Daoy (cell line): ENCODE measurements around the gene ZNF511. TPM values are rescaled to one million over a fixed set of nuclear protein-coding genes. Genes with fewer than 3 reads are reported as not detected.

Experiments used
- DNase-seq: peaks from one replicate; pipeline ENCODE4 v3.0.0-alpha.2; 2015; ENCODE audit warnings: low read depth
- total RNA-seq: library from RNA; depleted of rRNA; stranded (reverse); fragments of >200 nt; shearing (Covaris generic); gene quantifications from 2 replicates; pipeline ENCODE4 v1.2.3, GENCODE V29; 2014

ZNF511 gene
- total RNA-seq, 1 experiment from 2014 or later, result 29.8 TPM

DNA sequence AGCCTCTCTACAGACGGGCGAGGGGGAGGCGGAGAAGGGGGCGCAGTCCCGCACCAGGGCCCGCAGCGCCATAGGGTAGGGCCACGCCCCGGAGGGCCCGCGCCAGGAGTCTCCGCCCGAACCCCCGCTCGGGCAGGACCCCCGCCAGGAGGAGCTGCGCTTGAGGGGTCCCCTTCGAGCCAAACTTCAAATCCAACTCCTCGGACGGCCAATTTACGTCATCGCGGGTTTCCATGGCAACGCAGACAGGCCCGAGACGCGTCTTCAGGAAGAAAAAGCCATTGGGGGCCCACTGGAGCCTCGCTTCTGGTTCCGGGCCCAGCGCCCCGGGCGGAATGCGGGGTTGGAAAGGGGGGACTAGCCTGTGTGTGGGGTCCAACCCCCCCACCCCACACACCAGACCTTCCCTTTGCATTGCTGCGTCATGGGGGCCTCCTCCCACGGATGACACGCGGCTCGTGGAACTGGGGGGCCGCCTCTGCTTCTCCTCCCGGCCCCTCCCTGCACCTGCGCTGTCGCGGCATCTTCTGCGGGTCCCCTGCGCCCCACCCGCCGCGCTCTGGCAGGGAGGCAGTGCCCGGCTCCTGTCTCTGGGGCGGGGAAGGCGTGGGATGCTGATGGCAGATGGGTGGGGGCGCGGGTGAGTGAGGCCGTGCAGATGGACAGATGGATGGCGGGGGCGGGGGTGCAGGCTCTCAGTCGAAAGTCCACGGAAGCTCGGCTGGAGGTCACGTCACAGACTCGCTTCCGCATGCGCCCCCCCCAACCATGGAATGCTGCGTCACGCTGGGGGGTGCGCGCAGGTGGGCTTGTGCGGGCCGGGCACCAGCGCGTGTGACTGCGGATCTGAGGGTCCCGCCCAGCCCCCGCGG is 26.8 kb downstream of the ZNF511 start:
- DNase-seq, result peak; percentile 45

DNA sequence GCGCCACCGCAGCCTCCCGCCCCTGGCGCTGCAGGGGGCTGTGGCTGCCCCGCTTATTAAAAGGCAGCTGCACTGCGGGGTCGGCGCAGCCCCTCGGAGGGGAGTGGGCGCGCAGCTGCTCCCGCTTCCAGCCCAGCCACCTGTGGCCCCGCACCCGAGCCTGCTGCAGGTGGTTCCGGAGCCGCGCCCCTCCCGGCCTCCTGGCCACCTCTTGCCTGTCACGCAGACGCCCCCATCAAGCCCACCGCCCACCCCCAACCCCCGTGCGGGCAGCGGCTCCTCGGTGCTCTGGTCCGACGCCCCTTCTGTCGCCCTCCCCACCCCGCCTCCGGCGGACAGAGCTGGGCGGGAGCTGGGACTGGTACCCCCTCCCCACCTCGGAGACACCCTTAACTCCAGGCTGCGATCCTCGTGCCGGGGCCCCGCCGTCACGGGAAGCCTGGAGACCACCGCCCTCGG is 27.4 kb downstream of the ZNF511 start:
- DNase-seq, result no peak

DNA sequence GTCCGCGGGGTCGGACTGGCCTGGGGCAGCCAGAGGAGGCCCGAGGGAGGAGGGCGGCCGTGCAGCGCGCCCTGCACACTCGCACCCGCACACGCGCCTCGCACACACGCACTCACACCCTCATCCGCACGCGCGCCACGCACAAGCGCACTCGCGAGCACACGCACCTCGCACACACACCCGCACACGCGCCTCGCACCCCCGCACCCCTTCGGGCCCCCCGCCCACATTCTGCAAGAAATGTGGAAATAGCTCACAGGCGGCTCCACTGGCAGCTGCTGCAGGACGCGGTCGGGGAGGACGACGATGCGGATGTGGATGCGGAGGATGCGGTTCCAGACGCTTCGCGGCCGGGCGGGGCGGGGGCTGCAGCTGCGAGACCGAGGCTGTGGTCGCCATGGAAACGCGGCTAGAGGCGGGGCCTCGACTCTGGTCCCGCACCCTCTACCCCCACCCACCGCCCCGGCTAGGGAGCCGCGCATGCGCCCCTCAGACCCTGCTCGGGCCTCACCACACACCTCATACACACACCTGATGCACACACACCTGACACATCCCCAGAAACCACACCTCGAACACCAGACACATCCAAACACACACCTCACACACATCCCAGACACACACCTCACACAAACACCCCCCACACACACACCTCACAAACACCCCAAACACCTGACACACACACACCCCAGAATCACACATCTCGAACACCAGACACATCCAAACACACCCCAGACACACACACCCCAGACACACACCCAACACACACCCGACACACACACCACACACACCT is 28.1 kb downstream of the ZNF511 start, which contains the start of gene CALY:
TSS of gene CALY (minus strand) at position 320 of the 793 bp plus-strand sequence. CDS start 7,907 bp downstream, outside the sequence.
- DNase-seq, result no peak

DNA sequence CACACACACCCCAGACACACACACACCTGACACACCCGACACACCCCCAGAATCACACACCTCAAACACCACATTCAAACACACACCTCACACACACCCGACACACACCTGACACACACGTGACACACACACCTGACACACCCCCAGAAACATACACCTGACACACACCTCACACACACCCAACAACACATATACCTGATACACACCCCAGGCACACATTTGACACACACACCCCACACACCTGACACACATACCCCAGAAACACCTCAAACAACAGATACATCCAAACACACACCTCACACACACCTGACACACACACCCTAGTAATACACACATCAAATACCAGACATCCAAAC is 28.6 kb downstream of the ZNF511 start:
- no peak for DNase-seq

GRCh38 chr10:133338080-133339071 is 29.7 kb downstream of the ZNF511 start:
- DNase-seq, result no peak

DNA sequence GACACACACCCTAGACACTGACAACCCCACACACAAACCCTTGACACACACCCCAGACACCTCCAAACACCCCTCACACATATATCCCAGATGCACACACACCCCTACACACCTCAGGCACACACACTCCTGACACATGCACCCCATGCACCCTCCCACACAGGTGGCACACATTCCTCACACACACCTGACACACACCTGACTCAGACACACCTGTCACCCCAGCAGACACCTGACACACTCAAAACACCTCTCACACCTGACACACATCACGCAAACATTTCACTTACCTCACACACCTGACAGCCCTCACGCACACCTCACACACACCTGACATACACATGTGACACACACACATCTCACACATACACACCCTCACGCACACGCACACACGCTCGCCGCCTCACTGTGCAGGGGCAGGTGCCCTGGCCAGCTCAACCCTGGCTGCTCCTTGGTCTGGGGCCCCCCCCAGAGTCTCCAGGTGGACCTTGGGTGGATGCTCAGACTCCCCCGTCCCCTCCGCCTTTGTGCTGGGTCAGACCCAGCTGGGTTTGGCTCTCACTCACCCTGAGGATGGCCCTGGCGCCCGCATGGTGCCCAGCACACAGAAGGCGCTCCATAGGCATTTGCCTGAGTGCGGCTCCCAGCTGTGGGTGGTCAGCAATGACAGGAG is 31.1 kb downstream of the ZNF511 start:
- no peak for DNase-seq

- DNase-seq, result no peak
Observed at GRCh38 chr10:133341983-133342382, 33.3 kb downstream of the ZNF511 start.

GRCh38 chr10:133342942-133343341 is 34.2 kb downstream of the ZNF511 start:
- no peak for DNase-seq

DNA sequence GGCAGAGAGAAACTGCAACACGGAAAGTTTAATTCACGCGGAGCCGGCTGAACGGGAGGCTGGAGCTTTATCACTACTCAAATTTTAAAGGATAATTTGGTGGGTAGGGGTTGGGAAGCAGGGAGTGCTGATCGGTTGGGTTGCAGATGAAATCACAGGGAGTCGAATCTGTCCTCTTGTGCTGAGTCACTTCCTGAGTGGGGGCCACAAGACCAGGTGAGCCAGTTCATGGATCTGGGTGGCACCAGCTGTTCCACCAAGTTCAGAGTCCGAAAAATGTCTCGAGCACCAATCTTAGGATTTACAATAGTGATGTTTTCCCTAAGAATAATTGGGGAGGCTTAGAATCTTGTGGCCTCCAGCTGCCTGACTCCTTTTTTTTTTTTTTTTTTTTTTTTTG is 34.8 kb downstream of the ZNF511 start:
- DNase-seq, result no peak

- no peak for DNase-seq
Observed at GRCh38 chr10:133344236-133344635, 35.5 kb downstream of the ZNF511 start.

DNA sequence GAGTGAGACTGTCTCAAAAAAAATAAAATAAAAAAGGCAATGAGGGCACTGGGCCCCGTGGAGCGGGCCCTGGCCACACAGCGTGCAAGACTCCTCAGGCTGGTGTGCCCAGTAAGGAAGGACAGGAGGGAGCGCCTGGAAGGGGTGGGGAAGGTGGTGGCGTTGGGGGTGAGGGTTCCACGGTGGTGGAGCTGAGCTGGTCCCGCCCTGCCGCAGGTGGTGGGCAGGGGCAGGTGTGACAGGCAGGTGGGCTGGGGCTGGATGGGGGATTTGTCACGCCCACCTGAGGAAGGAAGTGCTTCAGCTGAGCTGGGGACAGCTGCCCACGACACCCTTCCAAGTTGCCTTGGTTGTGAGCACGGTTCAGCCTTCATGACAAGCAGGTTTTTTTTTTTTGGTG is 37.7 kb downstream of the ZNF511 start:
- no peak for DNase-seq

GRCh38 chr10:133347710-133348517 is 39.2 kb downstream of the ZNF511 start:
- no peak for DNase-seq

DNA sequence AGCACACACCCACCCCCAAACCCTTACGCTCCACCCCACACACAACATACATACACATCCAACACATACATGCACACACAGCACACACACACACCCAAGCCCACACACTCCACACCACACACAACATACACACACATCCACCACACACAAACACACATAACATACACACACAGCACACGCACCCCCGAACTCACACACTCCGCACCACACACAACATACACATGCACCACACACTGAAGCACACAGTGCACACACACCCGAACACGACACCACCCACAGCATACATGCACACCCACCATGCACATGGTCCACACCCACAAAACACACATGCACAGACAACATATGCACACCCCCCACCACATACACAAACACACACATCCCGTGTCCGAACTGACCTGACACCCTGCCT is 40.5 kb downstream of the ZNF511 start:
- no peak for DNase-seq

- DNase-seq, result no peak
Observed at GRCh38 chr10:133349577-133350011, 40.9 kb downstream of the ZNF511 start.

GRCh38 chr10:133350283-133350949 is 41.7 kb downstream of the ZNF511 start:
- DNase-seq, result no peak

DNA sequence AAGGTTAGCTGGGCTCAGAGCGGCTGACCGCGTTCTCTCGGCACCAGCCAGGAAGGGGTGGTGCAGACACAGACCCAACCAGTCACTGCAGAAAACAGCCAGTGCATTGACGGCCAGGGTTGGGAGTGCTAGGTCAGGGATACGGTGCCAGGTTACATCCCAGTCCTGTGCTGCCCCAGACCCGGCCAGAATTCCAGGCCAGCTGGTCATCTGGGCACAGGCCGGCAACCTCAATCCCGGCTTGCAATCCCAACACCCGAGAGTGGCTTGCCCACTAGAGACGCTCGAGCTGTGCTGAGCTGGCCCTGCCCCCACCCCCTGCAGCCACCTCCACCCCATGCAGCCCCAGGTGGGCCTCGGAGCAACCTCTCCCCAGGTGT is 42.2 kb downstream of the ZNF511 start:
- DNase-seq, result no peak

DNA sequence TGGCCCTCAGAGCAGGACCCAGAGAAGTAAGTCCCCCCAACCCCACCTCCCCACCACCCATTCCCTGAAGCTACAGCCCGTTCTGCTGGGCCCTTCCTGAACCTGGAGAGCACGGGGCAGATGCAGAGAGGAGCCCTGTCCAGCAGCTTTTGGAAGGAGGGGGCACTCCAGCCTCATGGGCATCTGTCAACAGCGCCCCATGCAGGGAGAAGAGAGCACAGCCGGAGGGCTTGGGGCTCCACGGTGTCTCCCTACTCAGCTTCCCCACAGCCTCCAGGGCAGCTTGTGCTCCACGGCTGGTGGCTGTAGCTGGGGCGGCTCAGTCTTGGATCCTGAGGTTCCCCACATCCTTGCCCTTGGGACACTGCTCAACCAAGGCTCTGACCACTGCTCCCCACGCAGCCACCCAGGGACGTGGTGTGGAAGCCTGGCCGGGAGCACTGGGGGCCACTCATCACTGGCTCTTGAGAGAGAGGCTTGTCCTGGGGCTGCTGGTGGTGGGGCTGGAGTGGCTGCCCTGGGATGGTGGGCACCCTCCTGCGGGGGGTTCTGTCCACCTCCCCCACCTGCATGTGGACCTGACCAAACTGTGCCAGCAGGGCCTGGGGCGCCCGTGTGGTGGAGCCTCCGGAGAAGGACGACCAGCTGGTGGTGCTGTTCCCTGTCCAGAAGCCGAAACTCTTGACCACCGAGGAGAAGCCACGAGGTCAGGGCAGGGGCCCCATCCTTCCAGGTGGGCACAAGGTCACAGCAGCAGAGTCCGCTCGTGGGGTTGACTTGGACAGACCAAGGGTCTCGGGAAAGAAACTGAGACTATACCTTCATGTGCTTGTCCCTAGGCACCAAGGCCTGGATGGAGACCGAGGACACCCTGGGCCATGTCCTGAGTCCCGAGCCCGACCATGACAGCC is 42.9 kb downstream of the ZNF511 start:
- DNase-seq, result no peak

- no peak for DNase-seq
Observed at GRCh38 chr10:133353202-133353959, 44.7 kb downstream of the ZNF511 start.
